GM18505 (cell line): ENCODE data around the gene FLCN.

Source experiments
- ATAC-seq: cut with Tn5 transposase; IDR thresholded peaks from one replicate; pipeline ENCODE4 v1.9.1; 2021; ENCODE audit not compliant: unreplicated experiment
- POLR2A ChIP-seq: IDR thresholded peaks from 4 replicates; pipeline ENCODE4 v1.6.1; 2011; ENCODE audit warnings: borderline replicate concordance; ENCODE audit not compliant: insufficient read depth, insufficient read length; ENCODE audit errors: extremely low read depth

FLCN gene

GRCh38 chr17:17228521-17229279 is 8.3 kb downstream of the FLCN start:
- no peak for TF ChIP-seq POLR2A
- no peak for ATAC-seq

GRCh38 chr17:17227608-17228520 is 9.1 kb downstream of the FLCN start:
- no peak for ATAC-seq
- TF ChIP-seq POLR2A = no peak

DNA sequence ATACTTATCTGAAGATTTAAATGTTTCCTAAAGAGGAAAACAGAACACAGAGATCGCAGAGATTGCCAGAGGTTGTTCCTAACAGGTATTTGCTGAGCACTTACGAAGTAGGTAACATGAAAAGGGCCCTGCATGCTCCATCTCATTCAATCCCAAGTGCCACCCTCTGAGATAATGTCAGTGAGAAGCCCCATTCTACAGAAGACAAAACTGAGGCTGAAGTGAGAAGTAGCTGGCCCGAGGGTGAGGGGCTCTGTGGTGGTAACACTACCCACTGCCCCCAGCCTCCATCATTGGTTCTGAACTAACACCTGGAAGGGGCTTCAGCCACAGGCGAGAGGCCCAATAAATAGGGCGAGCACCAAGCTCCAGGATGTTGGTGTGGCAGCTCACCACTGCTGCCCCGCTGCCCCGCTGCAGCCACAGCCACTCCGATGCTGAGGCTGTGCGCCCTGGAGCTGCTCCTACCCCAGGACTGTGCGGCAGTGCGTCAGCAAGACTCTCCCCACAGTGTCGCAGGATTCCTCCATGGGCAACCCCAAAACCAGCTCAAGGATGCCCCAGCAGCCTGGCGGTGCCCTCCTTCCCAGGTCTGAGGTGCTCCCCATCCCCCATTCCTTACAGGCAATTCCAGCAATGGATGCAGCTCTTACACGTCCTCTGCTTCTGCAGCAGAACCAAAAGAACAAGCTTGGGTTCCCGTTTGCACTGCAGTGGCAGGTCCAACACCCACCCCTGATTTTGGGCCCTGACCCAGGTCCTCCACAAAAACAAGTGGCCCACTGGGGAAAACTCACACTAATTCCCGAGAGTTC is 10.3 kb downstream of the FLCN start:
- no peak for ATAC-seq
- TF ChIP-seq POLR2A = no peak

DNA sequence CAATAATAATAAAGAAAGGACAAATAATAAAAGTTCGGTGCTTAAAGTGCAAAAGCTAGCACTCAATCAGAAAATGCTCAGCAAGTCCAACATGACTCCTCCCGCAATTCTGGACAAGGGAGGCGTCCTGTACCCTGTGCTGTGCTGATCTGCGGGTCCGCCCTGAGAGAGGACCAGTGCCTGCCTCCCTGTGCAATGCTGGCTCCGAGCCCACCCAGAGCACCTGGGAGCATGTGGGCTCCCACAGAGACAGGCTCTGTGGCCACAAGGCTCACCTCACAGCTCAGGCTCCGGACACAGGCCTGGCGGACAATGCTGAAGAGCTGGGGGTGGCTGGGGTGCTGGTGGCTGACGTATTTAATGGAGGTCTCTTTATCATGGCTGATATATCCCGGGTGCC is 11.1 kb downstream of the FLCN start:
- no peak for TF ChIP-seq POLR2A
- ATAC-seq = no peak

DNA sequence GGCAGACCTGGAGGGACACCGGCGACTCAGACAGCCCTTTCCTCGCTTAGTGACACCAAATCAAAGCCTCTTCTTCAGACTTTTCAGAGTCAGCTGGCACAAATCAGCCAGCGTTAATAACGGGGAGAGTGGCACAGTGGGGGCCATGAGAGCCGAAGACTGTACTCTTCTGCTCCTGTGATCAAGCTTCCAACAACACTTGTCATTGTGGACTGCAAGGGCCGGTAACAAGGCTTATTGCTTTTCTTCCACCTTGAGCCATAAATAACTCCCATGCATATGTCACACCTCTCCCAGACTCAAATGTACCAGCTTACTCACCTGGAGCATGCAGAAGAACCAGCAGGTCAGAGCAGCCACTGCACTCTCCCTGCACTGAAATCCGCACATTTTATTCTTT is 12.8 kb downstream of the FLCN start:
- no peak for TF ChIP-seq POLR2A
- no peak for ATAC-seq

GRCh38 chr17:17223736-17224135 is 13.2 kb downstream of the FLCN start:
- ATAC-seq = no peak
- TF ChIP-seq POLR2A = no peak

- TF ChIP-seq POLR2A = no peak
- no peak for ATAC-seq
Observed at GRCh38 chr17:17221329-17221728, 15.6 kb downstream of the FLCN start.

- ATAC-seq = no peak
Observed at GRCh38 chr17:17220529-17220928, 16.4 kb downstream of the FLCN start.

DNA sequence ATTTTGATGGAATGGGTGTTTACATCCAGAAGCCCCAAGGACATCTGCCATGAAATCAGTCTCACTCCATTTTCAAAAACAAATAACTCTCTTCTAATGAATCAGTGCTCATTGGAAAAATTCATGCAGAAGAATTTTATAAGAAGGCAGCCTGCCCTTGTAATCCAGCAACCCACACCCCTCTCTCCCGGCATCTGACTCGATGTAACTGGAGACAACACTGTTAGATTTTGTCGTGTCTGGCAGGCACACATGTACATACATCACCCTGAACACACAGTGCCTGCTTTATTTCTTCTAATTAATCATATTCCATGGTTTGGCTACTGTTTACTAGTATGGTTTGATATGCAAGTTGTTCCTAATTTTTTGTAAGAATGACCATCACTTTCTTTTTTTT is 19.0 kb downstream of the FLCN start:
- no peak for ATAC-seq
- no peak for TF ChIP-seq POLR2A

More at GRCh38 chr17:17220529-17220928, 16.4 kb downstream of the FLCN start:
- no peak for TF ChIP-seq POLR2A

DNA sequence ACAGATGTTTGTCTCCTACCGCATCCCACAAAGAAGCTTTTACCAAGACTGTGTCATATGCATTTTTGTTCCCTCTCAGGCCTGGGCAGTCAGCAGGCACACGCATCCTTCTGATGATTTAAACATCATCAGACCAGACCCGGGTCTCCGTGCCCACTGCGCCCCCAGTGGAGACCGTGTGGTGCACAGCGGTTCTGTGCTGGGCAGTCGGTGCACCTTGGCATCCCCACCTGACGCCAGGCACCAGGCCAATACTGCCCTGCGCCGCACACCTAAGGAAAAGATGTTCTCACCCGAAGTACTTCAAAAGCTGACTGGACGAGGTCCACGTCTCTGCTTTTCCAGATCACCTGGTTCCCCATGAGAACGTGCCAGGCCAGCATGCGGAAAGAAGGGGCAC is 20.2 kb downstream of the FLCN start:
- no peak for ATAC-seq

DNA sequence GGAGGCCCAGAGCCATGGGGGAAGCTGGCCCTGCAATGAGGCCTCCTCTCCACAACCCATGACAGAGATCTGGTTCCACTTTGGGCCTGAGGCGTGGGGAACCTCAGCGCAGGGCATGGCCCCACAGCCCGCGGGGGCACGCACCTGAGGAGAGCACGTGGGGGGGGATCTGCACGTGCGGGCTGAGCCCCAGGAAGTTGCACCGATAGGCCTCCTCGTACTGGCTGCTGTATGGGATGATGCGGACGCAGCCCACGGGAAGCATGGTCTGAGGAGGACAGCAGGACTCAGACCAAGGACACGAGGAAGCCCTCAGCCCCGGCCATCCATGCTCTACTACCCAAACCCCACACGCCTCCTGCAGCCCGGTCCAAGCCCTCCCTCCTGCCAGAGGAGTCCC is 20.7 kb downstream of the FLCN start:
- no peak for ATAC-seq

More for the DNA sequence above, 20.2 kb downstream of the FLCN start:
- no peak for TF ChIP-seq POLR2A

GRCh38 chr17:17215575-17215974 is 21.4 kb downstream of the FLCN start:
- no peak for ATAC-seq
- TF ChIP-seq POLR2A = no peak

More for the DNA sequence above, 20.7 kb downstream of the FLCN start:
- no peak for TF ChIP-seq POLR2A
